Left cardiac atrium (tissue), 4 donors: ENCODE measurements around the gene TMEM134. TPM values are rescaled to one million over a fixed set of nuclear protein-coding genes. Genes with fewer than 3 reads are reported as not detected.

Source experiments
- ATAC-seq, 2 donors: fragments of 200-7000 bp; cut with Tn5 transposase; one replicate each; pipeline ENCODE4 v1.9.1; 2020; ENCODE audit warnings: mild to moderate bottlenecking in 2 of 2, moderate library complexity in 2 of 2
- DNase-seq: peaks from one replicate; pipeline ENCODE4 v3.0.0-alpha.2; 2020
- intact Hi-C, 2 donors: fragments of 100-400 bp; cut with DNase I; formaldehyde crosslinking; loops; one replicate each; pipeline versions ENCODE4 v1.14.1 to v1.15.1; 2022 to 2023
- total RNA-seq, 2 donors: library from RNA; stranded (reverse); fragmentation: NEBNext Ultra II Directional; extraction: Animal tissue kit (Norgen Biotek cat#: 25700); gene quantifications; one replicate each; pipeline ENCODE4 v1.2.1, GENCODE V29; 2021
- donor health status: DM: no; HTN: yes; CAD: no.
- donor health status: DM: no; HTN: yes; CAD: no; lungs with severe emphysema.
- donor health status: DM: yes; HTN: yes; CAD: no.
- donor health status: Dilated cardiomyopathy.

TMEM134 gene
- total RNA-seq, 2 donors from 2014 or later, result 50.5 to 58.1 TPM

DNA sequence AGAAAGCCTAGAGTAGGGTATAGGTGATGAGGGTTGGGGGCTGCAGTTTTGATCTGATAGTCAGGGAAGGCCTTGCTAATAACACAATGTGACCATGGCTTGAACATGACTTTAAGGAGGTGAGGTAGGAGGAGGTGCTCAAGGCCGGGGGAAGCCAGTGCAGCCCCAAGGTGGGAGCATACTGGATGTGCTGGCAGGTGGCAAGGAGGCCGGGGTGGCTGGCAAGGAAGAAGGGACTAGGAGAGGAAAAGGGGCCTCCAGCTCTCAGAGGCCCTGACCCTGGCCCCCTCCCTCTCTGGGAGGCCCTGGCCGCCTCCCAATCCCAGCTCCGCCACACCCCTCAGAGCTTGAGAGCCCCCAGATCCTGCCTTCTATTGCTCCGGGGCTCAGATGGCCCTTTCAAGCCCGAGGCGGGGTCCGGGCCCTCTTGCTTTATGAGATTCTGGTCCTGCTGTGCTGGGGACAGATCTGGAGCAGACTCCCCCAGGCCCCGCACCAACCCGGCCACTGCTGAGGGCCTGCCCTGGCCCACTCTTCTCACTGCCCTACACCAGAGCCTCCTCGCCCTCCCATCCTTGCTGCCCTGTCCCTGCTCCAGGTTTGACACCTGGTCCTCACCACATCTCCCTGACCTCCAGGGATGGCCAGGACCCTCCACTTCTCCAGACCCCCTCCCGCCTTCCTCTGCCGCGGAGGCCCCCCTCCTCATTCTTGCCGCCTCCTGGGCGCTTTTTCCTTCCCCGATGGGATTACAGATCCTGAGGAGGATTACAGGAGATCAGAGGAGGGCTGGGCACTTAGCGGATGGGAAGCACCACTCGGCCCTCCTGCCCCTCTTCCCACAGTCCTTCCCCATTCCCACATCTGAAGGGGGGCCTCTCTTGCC lies 34.3 kb upstream of the TMEM134 start:
- intact Hi-C loops, result loop anchor here in 1 of 2 donors (10.0 kb wide), 1 partner anchor 109 kb away; the partner anchor contains the start of gene RAD9A
- no peak for ATAC-seq
- DNase-seq, result no peak

DNA sequence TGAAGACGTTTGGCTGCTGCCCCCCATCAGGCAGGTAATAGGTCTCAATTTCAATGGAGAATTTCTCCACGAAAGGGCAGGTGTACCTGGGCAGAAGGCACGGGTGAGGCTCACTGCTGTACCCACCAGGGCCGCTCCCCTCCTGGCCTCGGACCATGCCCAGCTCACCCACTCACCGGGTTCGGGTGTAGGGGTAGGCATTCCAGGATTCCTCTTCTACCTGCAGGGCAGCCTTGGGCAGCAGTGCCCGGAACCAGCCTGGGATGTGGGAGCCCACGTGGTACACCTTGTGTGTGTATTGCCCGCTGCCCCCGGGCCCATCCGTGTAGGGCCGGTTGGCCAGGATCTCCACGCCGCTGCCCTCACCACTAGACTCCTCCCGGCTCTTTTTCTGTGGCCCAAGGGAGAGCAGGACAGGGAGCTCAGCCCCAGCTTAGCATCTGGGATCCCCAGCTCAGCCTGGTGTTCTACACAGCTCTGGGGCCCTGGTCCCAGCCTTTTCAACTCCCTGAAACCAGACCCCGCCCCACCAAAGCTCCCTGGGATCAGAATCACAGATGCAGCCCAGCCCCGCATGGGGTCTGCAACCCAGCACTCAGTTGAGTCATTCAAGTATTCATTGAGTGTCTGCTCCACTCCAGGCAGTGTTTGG lies 33.4 kb upstream of the TMEM134 start:
- intact Hi-C loops, result loop anchor here in 1 of 2 donors (10.0 kb wide), 1 partner anchor 108 kb away; the partner anchor contains the start of gene RAD9A
- ATAC-seq (no peak), DNase-seq (no peak)

DNA sequence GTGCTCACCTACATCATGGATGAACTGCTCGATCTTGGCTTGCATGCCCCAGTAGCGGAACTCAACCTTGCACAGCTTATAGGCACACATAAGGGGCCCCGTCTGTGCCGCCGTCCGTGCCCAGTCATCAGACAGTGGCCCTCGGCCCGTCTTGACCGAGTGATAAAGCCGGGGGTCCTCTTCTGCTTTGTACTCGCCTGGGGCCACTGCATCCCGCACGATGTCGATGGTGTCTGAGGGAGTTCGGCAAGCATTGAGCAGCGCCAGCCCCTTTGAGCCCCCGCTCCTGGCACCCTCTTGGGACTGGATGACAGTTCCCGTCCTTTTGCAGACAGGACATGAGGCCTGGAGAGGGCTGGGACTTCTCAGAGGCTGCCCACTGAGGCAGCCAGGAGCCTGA lies 32.8 kb upstream of the TMEM134 start:
- DNase-seq (no peak), ATAC-seq (no peak)
- intact Hi-C loops, result loop anchor here in 1 of 2 donors (10.0 kb wide), 1 partner anchor 107 kb away; the partner anchor contains the start of gene RAD9A

DNA sequence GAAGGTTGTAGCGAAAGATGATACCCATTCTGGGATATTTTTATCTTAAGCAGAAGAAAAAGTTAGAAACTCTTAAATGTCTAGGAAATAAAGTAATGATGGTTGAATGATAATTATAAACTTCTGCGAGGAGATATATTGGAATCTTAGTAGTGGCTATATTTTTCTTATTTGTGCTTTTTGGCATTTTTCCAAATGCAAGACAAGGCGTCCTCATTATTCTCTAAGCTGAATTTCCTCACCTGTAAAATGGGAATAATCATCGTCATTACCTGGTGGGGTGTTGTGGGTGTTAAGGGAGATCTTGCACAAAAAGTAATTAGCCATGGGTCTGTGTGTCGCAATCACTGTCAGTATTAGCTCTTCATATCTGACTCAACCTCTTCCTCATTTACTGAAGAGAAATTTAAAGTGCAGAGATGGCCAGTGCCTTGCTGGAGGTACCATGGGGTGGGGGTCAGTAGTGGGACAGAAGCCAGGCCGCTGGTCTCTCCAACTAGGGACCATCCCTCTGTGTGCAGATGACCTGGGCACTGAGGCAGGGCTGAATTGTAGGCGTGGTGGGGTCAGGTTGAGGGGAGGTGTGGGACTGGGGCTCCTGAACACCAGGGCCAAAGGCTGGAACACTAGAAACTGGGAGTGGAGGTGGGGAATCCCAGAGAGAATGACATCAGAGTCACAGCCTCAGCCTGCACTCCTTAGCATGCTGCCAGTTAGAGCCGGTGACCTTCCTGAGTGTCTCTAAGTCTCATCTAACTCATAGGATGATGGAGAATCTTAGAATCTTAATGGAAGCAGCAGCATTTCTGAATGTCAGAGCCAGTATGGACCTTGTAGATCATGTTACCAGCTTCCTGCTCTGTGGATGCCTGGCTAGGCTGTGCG lies 32.0 kb upstream of the TMEM134 start:
- no peak for DNase-seq
- ATAC-seq, result no peak
- intact Hi-C loops, result loop anchor here in 1 of 2 donors (10.0 kb wide), 1 partner anchor 106 kb away; the partner anchor contains the start of gene RAD9A

DNA sequence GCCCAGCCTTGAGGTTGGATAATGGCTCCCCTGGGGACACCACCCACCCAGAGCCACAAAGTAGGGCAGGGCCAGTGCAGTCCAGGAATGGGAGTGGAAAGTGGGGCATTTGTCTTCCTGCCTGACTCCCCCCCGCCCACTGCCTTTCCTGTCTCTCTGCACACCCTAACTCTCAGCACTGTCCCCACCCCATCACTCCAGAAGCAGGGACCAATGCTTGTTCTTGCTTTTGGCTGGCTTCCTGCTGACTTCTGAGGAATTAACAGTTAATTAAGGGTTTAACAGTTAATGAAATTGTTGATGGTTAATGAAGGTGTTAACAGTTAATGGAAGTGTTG lies 31.4 kb upstream of the TMEM134 start:
- intact Hi-C loops, result loop anchor here in 1 of 2 donors (10.0 kb wide), 1 partner anchor 106 kb away; the partner anchor contains the start of gene RAD9A
- ATAC-seq (no peak), DNase-seq (no peak)

DNA sequence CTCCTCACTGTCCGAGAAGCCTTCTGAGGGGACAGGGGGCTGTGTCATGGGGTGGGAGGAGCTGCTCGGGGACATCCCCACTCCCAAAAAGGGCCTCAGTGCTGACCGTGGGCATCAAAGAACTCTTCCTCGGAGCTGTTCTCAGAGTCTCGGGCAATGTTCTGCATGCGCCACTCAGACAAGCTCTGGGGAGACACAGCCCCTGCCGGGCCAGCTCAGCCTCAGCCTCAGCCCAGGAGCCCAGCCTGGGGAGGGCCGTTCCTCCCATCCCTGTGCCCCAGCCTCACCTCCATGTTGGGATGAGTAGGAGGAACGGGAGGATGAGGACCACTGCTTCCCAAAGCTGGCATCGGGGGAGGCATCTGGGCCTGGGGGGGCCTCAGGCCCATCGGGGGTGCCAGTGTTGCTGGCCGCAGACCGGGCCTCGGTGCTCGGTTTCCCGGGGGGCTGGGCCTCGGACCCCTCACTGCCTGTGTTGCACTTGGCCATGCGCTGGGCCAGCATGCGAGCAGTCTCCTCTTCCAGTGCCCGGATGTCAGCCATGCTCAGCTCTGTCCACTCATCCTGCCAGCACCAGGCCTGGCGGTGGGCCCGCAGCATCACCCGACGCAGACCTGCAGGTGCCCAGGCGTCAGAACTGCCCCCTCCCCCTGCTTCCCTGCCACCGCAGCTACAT lies 30.9 kb upstream of the TMEM134 start:
- ATAC-seq (no peak), DNase-seq (no peak)
- intact Hi-C loops, result loop anchor here in 1 of 2 donors (10.0 kb wide), 1 partner anchor 105 kb away; the partner anchor contains the start of gene RAD9A

DNA sequence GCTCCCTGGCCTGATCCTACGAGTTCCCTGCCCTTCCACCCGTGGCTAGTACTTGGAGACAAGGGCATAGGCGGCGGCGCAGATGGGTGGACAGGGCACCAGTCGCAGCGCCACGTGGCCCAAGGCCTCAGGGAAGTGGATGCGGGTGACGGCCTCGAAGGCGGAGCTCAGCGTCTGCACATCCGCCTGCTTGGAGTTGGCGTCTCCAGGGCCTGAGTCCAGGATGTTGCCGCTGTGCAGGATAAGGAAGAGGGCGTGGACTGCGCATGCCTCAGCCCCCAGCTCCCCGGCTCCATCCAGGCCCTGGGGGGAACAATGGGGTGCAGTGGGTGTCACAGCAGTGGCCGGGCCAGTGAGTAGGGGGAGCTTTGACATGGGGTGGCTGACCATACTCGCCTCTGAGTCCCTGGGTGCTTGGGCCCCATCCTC lies 29.5 kb upstream of the TMEM134 start:
- DNase-seq, result no peak
- intact Hi-C loops, result no loop called here
- peak in 1 of 2 donors; percentile 42 for ATAC-seq

DNA sequence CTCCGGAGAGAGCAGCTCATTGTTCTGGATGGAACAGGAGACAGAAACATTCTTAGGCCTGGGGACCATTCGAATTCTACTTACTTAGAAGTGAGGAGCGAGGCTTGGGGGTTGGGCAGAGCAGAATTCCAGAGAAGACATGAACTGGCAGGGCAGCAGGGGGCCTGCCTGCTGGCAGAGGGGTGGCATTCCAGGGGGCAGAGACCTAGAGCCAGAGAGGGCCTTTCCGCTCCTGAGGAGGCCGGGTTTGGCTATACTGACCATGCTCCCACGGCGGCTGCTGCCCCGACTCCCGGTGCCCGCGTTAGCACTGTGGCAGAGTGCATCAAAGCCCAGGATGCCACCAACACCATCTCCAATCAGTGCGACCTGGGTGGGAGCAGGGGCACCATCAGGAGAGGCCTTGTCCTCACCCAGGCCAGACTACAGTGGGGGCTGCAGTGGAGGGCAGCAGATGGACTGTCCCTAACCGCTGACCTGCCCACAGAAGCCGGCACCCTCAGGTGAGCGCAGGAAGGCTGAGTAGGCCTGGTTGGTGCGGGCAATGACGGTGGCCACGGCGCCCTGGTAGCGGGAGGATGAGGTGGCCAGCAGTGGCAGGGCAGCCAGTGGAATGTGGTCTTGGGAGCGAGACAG lies 28.7 kb upstream of the TMEM134 start:
- intact Hi-C loops, result no loop called here
- ATAC-seq (no peak), DNase-seq (no peak)

DNA sequence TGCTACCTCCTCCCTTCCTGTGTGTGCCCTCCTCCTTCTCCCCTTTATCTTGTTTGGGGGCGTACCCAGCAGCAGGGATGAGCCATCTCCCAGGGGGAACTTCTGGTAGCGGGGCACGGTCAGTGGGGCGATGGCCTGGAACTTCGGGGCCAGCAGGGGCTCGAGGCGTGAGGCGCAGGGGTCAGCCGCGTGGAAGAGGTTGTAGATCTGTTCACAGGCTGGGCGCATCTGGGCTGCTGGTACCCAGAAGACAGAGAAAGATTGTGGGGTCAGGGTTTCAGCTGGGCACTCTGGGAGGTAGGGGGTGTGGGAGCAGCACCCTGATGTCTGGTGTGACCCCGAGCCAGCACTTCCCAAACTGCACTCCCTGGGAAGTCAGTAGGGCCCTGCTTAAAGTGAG lies 27.1 kb upstream of the TMEM134 start:
- no peak for ATAC-seq
- DNase-seq, result no peak
- intact Hi-C loops, result no loop called here

DNA sequence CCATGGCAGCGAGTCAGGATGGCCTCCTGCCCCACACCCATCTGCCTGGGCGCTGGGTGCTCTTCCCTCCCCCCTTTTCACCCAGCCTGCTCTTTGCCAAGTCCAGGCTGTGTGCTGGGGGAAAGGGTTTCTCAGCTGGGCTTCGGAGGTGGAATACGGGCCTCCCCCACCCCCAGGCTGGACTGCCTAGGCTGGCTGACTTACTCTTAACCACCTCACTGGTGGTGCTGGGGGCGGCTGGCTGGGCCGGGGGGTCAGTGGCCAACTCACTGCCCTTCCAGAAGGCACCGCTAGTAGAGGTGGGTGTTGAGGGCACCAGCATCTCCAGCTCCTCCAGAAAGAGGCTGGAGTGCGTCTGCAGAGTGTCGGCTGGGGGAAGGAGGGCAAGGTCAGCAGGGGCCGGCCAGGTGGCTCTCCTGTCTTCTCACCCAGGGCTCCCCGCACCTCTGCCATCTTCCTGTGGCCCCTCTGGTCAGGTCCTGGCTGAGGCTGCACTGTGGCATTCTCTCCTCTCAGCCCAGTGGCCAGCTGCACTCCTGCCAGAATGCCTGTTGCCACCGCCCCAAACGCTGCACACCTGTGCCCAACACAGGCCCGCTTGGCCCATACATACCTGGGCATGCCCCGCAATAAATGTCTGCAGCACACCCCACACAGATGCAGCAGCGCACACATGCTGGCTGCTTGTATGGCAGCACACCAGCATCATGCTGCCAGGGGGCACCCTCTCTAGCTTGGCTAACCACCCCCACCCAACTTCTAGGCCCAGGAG lies 26.4 kb upstream of the TMEM134 start:
- intact Hi-C loops, result no loop called here
- DNase-seq, result no peak
- no peak for ATAC-seq

DNA sequence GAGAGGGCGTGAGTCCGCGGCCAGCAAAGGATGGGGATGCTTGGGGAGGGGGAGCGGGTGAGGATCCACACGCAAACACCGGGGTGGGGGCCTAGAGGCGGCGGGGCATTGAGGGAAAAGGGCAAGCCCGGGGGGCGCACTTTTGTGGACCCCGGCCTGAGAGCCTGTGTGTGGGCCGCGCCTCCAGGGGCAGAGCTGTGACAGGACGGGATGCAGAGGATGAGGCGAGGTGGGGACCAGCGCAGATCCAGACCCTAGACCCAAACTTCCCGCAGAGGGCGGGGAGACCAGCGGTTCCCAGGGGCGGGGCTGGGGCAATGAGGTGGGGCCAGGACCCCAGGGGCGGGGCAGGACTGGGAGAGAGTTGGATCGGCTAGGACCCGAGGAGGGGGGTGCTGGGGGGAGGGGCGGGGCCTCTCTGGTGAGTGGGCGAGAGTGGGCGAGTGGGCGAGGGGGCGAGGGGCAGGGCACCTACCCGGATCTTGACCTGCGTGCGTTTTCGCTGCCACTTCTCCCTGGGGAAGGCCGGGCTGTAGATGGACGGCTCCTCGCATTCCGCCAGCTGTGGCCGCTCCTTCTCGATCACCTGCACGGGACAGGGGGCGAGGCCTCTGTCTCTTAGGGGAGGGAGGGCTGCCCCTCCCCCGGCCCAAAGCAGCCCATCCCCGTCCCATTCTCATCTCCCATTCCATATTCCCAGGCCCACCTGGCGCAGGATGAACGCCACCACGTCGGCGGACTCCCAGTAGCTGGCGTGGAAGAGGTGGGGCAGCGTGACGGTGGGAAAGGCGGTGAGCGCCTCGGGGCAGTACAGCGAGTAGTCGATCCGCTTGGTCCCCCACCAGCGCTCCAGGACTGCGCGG lies 25.6 kb upstream of the TMEM134 start:
- intact Hi-C loops, result no loop called here
- ATAC-seq, result no peak

DNA sequence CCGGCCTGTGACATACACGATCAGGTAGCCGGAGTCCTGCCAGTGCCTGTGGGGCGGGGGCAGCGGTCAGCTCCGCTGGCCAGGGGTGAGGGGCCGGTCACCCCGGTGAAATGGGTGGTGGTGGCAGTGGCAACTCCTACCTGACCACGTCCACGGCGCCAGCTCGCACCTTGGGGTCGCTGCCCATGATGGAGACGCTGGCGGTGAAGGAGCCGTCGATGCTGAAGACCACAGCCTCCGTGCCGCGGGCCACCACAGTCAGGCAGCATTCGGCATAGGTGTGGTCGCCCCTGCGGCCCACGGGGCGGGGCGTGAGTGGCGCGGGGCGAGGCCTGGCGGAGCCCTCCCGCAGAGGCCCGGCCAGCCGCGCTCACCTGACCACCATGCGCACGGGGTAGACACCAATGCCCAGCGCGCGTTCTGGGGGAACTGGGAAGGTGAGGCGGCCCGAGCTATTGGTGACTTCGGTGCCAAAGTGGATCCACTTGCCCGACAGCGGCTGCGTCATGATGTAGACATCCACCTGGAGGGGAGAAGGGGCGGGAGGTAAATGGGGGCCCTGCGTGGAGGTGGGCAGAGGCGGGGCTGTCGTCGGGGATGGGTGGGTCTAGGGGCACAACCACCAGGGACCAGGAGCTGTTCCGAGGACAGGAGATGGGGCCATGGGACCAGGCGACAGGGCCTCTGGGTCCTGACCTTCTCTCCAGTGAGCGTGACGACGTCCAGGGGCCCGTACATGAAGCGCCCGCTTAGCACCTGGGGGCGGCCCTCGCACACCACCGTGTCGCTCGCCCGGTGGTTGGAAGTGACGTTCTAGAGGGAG lies 24.7 kb upstream of the TMEM134 start:
- ATAC-seq (no peak), DNase-seq (no peak)
- intact Hi-C loops, result no loop called here

More for the DNA sequence above, 25.6 kb upstream of the TMEM134 start:
- no peak for DNase-seq

DNA sequence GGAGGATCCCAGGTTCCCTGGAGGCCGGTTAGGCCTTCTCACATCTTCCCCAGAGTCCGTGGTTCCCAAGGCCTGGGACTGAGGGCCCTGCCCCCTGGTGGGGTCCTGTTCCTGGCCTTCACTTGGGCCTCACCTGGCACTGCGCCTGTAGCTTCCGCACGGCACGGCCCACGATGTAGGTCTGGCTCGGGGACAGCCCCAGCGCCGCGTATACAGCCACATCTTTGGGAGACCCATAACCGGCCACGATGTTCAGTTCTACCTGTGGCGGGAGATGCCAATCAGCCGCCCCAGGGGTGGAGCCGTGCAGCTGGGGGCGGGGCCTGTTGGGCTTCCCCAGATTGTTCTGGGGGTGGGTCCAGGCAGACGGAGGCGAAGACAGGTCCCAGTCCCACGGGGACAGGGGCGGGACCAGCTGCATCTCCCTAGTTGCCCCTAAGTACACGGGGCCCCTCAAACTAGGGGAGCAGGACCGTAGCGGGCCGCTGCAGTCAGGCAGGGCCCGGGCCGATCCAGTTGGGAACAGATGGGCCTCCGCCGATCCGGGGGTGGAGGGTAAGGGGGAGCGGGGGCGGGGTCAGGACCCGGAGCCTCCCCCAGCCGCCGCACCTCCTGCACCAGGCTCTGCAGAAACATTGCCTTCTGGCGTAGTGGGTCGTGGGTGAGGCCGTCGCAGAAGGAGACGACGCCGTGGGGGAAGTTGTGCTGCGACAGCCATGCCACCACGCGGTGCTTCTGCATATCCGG lies 23.9 kb upstream of the TMEM134 start:
- intact Hi-C loops, result no loop called here
- ATAC-seq (no peak), DNase-seq (peak; percentile 23)

DNA sequence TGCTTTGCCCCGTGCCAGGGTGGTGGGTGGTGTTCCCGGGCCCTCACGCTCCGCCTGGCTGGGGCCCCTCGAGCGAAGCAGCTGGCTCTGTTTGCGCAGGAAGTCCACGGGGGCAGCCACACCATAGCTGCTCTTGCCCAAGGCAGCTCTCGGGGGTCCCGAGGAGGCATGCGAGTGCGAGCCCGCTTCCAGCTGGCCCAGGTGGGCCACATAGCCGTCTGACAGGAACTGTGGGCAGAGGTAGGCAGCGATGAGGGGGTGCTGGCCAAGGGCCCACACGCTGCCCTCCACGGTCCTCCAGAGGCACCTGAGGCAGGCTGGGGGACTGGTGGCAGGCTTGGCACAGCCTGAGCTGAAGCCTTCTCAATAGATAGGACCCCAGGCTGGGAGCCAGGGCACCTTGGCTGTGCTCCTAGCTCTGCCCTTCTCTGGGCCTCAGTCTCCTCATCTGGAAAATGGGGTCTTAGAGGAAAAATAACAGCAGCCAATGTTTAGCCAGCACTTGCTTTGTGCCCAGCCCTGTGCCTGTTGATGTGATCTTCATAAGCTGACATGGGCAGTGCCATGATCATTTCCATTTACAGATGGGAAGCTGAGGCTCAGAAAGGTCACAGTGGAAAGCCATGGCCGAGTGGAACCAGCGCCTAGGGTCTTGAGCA lies 23.1 kb upstream of the TMEM134 start:
- DNase-seq (no peak), ATAC-seq (no peak)

More for the DNA sequence above, 23.1 kb upstream of the TMEM134 start:
- intact Hi-C loops, result no loop called here
